Measurements from ENCODE around the gene CCR2. TPM values are rescaled to one million over a fixed set of nuclear protein-coding genes. Genes with fewer than 3 reads are reported as not detected.
"Not testable (repeated sequence)": the region's sequence is repeated elsewhere in the genome, so short reads cannot be mapped to it uniquely, and the experiment has no call there.

The CCR2 gene
- total and polyA plus RNA-seq, 2 donors: 2.4 to 7.3 TPM

- Histone ChIP-seq H3K4me1 (ENCODE audit: control insufficient read depth in 2 of 2, insufficient read depth in 2 of 2, low read length in 2 of 2) (peaks cover 0 to 5% of the 10 kb centered on the region in 2 donors), H3K36me3 (ENCODE audit: control insufficient read depth in 2 of 2, insufficient read depth in 2 of 2, low read length in 1 of 2) (no peaks in the 10 kb centered on the region), H3K4me3 (ENCODE audit: low read length in 2 of 2) (no peak overlapping the region), H3K27ac (ENCODE audit: low read depth in 1 of 2, low read length in 1 of 2) (no peak overlapping the region), H3K27me3 (ENCODE audit: control insufficient read depth in 2 of 2, insufficient read depth in 1 of 2, low read length in 1 of 2) (no peaks in the 10 kb centered on the region), H3K9me3 (ENCODE audit: control insufficient read depth in 2 of 2, insufficient read depth in 1 of 2, low read length in 1 of 2) (peaks cover 0 to 6% of the 10 kb centered on the region in 2 donors)
- no peak for DNase-seq (ENCODE audit: low read depth in 6 of 9, low spot score in 9 of 9)
- 98% methylated on average over 5 of the region's 5 CpGs for whole genome bisulfite sequencing
These were observed 46.9 kb downstream of the CCR2 start for GRCh38 chr3:46400846-46401245.

GRCh38 chr3:46401579-46401978 is 47.7 kb downstream of the CCR2 start:
- Histone ChIP-seq H3K4me1 (ENCODE audit: control insufficient read depth in 2 of 2, insufficient read depth in 2 of 2, low read length in 2 of 2) (peaks cover 1 to 6% of the 10 kb centered on the region in 2 donors), H3K27me3 (ENCODE audit: control insufficient read depth in 2 of 2, insufficient read depth in 1 of 2, low read length in 1 of 2) (no peaks in the 10 kb centered on the region), H3K4me3 (ENCODE audit: low read length in 2 of 2) (no peak overlapping the region), H3K36me3 (ENCODE audit: control insufficient read depth in 2 of 2, insufficient read depth in 2 of 2, low read length in 1 of 2) (no peaks in the 10 kb centered on the region), H3K9me3 (ENCODE audit: control insufficient read depth in 2 of 2, insufficient read depth in 1 of 2, low read length in 1 of 2) (peaks cover 0 to 6% of the 10 kb centered on the region in 2 donors), H3K27ac (ENCODE audit: low read depth in 1 of 2, low read length in 1 of 2) (no peak overlapping the region)
- 99% methylated on average over 2 of the region's 2 CpGs for WGBS
- no peak for DNase-seq (ENCODE audit: low read depth in 6 of 9, low spot score in 9 of 9)

GRCh38 chr3:46402902-46403301 is 49.0 kb downstream of the CCR2 start:
- not testable (repeated sequence) for H3K9me3 ChIP-seq (ENCODE audit: control insufficient read depth in 2 of 2, insufficient read depth in 1 of 2, low read length in 1 of 2); H3K4me3 ChIP-seq (ENCODE audit: low read length in 2 of 2); DNase-seq (ENCODE audit: low read depth in 6 of 9, low spot score in 9 of 9); H3K27me3 ChIP-seq (ENCODE audit: control insufficient read depth in 2 of 2, insufficient read depth in 1 of 2, low read length in 1 of 2); H3K27ac ChIP-seq (ENCODE audit: low read depth in 1 of 2, low read length in 1 of 2); H3K36me3 ChIP-seq (ENCODE audit: control insufficient read depth in 2 of 2, insufficient read depth in 2 of 2, low read length in 1 of 2)
- 98% methylated on average over 4 of the region's 4 CpGs for WGBS
- H3K4me1 ChIP-seq (ENCODE audit: control insufficient read depth in 2 of 2, insufficient read depth in 2 of 2, low read length in 2 of 2): peaks cover 5 to 17% of the 10 kb centered on the region in 2 donors

GRCh38 chr3:46405301-46406019 is 51.5 kb downstream of the CCR2 start:
- Histone ChIP-seq H3K4me1 (ENCODE audit: control insufficient read depth in 2 of 2, insufficient read depth in 2 of 2, low read length in 2 of 2) (peaks cover 22 to 41% of the 10 kb centered on the region in 2 donors), H3K27me3 (ENCODE audit: control insufficient read depth in 2 of 2, insufficient read depth in 1 of 2, low read length in 1 of 2) (no peaks in the 10 kb centered on the region), H3K27ac (ENCODE audit: low read depth in 1 of 2, low read length in 1 of 2) (peak overlapping the region in 1 of 2 donors; percentile 20), H3K4me3 (ENCODE audit: low read length in 2 of 2) (no peak overlapping the region), H3K36me3 (ENCODE audit: control insufficient read depth in 2 of 2, insufficient read depth in 2 of 2, low read length in 1 of 2) (peaks cover 0 to 5% of the 10 kb centered on the region in 2 donors), H3K9me3 (ENCODE audit: control insufficient read depth in 2 of 2, insufficient read depth in 1 of 2, low read length in 1 of 2) (peaks cover 0 to 9% of the 10 kb centered on the region in 2 donors)
- DNase-seq (ENCODE audit: low read depth in 6 of 9, low spot score in 9 of 9): no peak
- 92% methylated on average over 11 of the region's 11 CpGs for WGBS

GRCh38 chr3:46406443-46406787 is 52.5 kb downstream of the CCR2 start:
- no peaks in the 10 kb centered on the region for H3K27me3 ChIP-seq (ENCODE audit: control insufficient read depth in 2 of 2, insufficient read depth in 1 of 2, low read length in 1 of 2)
- no peak overlapping the region for H3K4me3 ChIP-seq (ENCODE audit: low read length in 2 of 2)
- DNase-seq (ENCODE audit: low read depth in 6 of 9, low spot score in 9 of 9): no peak
- H3K36me3 ChIP-seq (ENCODE audit: control insufficient read depth in 2 of 2, insufficient read depth in 2 of 2, low read length in 1 of 2): peaks cover 0 to 5% of the 10 kb centered on the region in 2 donors
- peaks cover 0 to 7% of the 10 kb centered on the region in 2 donors for H3K9me3 ChIP-seq (ENCODE audit: control insufficient read depth in 2 of 2, insufficient read depth in 1 of 2, low read length in 1 of 2)
- peak overlapping the region; percentile 90 to 92 for H3K27ac ChIP-seq (ENCODE audit: low read depth in 1 of 2, low read length in 1 of 2)
- WGBS: 97% methylated on average over 4 of the region's 4 CpGs
- H3K4me1 ChIP-seq (ENCODE audit: control insufficient read depth in 2 of 2, insufficient read depth in 2 of 2, low read length in 2 of 2): peaks cover 22 to 41% of the 10 kb centered on the region in 2 donors

DNA sequence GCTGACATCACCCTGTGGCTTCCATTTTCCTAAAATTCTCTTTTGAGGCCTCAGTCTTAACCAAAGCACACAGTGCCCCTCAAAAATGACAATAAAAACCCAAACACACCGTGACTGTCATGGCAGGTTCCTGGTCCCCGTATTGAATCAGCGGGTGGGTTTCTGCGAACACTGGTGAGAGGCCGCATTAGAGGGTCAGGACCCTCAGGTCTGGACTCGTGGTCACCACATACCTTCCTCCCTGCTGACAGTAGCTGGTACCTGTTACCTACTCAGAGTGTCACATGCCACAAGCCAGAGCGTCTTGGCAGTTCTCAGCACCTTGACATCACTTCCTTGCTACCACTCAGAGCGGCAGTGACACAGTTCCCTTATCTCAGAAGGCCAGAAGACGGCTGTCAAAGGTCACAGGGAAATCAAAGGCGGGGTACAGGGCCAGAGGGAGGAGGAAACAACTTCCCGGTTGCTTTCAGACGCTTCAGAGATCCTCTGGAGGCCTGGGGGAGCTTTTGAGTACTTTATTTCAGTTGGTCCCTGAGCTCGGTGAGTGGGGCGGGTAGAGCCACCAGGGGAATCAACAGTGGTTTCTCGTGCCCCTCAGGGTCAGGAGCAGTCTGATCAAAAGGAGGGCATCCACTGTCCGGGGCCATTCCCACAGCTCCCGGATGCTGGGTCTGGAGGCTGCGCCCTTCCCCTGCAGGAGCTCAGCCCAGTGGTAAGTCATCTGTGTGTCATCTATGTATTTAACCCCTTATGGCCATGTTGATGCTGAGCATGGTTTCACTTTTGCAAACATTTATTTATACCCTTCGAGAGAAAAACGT is 53.1 kb downstream of the CCR2 start, which contains the start of the genes CCR5AS and CCRL2:
Gene CCR5AS (minus strand): TSS at position 279 of the 824 bp plus-strand sequence.
Gene CCRL2 (plus strand): TSS at position 472 of the 824 bp plus-strand sequence. CDS start 821 bp downstream, outside the sequence.
- peak in 8 of 9 donors; percentile 43 to 85 (median 62) for DNase-seq (ENCODE audit: low read depth in 6 of 9, low spot score in 9 of 9)
- peak within 1 kb of the TSS; percentile 62 to 65 for H3K4me3 ChIP-seq (ENCODE audit: low read length in 2 of 2)
- H3K27me3 ChIP-seq (ENCODE audit: control insufficient read depth in 2 of 2, insufficient read depth in 1 of 2, low read length in 1 of 2): no peaks in the 10 kb centered on the region
- peak within 1 kb of the TSS; percentile 90 to 92 for H3K27ac ChIP-seq (ENCODE audit: low read depth in 1 of 2, low read length in 1 of 2)
- peaks cover 0 to 5% of the 10 kb centered on the region in 2 donors for H3K36me3 ChIP-seq (ENCODE audit: control insufficient read depth in 2 of 2, insufficient read depth in 2 of 2, low read length in 1 of 2)
- peaks cover 22 to 41% of the 10 kb centered on the region in 2 donors for H3K4me1 ChIP-seq (ENCODE audit: control insufficient read depth in 2 of 2, insufficient read depth in 2 of 2, low read length in 2 of 2)
- 28% methylated on average over 20 of the region's 20 CpGs for WGBS
- H3K9me3 ChIP-seq (ENCODE audit: control insufficient read depth in 2 of 2, insufficient read depth in 1 of 2, low read length in 1 of 2): peaks cover 0 to 6% of the 10 kb centered on the region in 2 donors

- peaks cover 25 to 45% of the 10 kb centered on the region in 2 donors for H3K4me1 ChIP-seq (ENCODE audit: control insufficient read depth in 2 of 2, insufficient read depth in 2 of 2, low read length in 2 of 2)
- no peaks in the 10 kb centered on the region for H3K27me3 ChIP-seq (ENCODE audit: control insufficient read depth in 2 of 2, insufficient read depth in 1 of 2, low read length in 1 of 2)
- H3K9me3 ChIP-seq (ENCODE audit: control insufficient read depth in 2 of 2, insufficient read depth in 1 of 2, low read length in 1 of 2): peaks cover 0 to 6% of the 10 kb centered on the region in 2 donors
- WGBS: 94% methylated on average over 7 of the region's 7 CpGs
- peaks cover 0 to 5% of the 10 kb centered on the region in 2 donors for H3K36me3 ChIP-seq (ENCODE audit: control insufficient read depth in 2 of 2, insufficient read depth in 2 of 2, low read length in 1 of 2)
- H3K27ac ChIP-seq (ENCODE audit: low read depth in 1 of 2, low read length in 1 of 2): peak overlapping the region; percentile 90 to 92
- no peak for DNase-seq (ENCODE audit: low read depth in 6 of 9, low spot score in 9 of 9)
- peak overlapping the region; percentile 62 to 65 for H3K4me3 ChIP-seq (ENCODE audit: low read length in 2 of 2)
These were observed 54.1 kb downstream of the CCR2 start for GRCh38 chr3:46407970-46408369.

GRCh38 chr3:46408853-46409252 is 54.9 kb downstream of the CCR2 start:
- Histone ChIP-seq H3K36me3 (ENCODE audit: control insufficient read depth in 2 of 2, insufficient read depth in 2 of 2, low read length in 1 of 2) (peaks cover 0 to 5% of the 10 kb centered on the region in 2 donors), H3K9me3 (ENCODE audit: control insufficient read depth in 2 of 2, insufficient read depth in 1 of 2, low read length in 1 of 2) (peaks cover 0 to 2% of the 10 kb centered on the region in 2 donors), H3K27me3 (ENCODE audit: control insufficient read depth in 2 of 2, insufficient read depth in 1 of 2, low read length in 1 of 2) (no peaks in the 10 kb centered on the region), H3K27ac (ENCODE audit: low read depth in 1 of 2, low read length in 1 of 2) (no peak overlapping the region), H3K4me3 (ENCODE audit: low read length in 2 of 2) (no peak overlapping the region), H3K4me1 (ENCODE audit: control insufficient read depth in 2 of 2, insufficient read depth in 2 of 2, low read length in 2 of 2) (peaks cover 25 to 50% of the 10 kb centered on the region in 2 donors)
- no peak for DNase-seq (ENCODE audit: low read depth in 6 of 9, low spot score in 9 of 9)
- WGBS: 98% methylated on average over 7 of the region's 7 CpGs

All from thymus (tissue), 11 donors.